B cell (primary cell): Measurements from ENCODE around the gene TRAFD1. TPM values are rescaled to one million over a fixed set of nuclear protein-coding genes. Genes with fewer than 3 reads are reported as not detected.

Experiments
- ATAC-seq: fragments of 200-7000 bp; cut with Tn5 transposase; one replicate; pipeline ENCODE4 v1.10.0; 2021; ENCODE audit warnings: low read depth, mild to moderate bottlenecking, moderate number of reproducible peaks, moderate library complexity
- CTCF ChIA-PET: fragments of 350-600 bp; sonication (Branson Sonifier 250); formaldehyde crosslinking; loops from one replicate; lab custom pipeline; 2021; ENCODE audit warnings: antibody characterized with exemption, inconsistent platforms; lab: Charles Lee
- POLR2A ChIA-PET: fragments of 350-600 bp; sonication (Branson Sonifier 250); formaldehyde crosslinking; loops from one replicate; lab custom pipeline; 2021; ENCODE audit warnings: antibody characterized with exemption; lab: Charles Lee
- DNase-seq: peaks from one replicate; pipeline ENCODE4 v3.0.0; 2013
- H2AFZ ChIP-seq: 2 replicates; pipeline ENCODE4 v1.6.1; 2012; ENCODE audit warnings: mild to moderate bottlenecking, low read depth, low read length; ENCODE audit not compliant: insufficient read depth, poor library complexity, severe bottlenecking
- H3K27ac ChIP-seq, 2 donors: 1 replicate in 1 of 2; 2 replicates in 1 of 2; pipeline ENCODE4 v1.5.1; 2012 to 2013; ENCODE audit warnings: low read length in 2 of 2, mild to moderate bottlenecking in 2 of 2, moderate library complexity in 1 of 2
- H3K27me3 ChIP-seq, 4 experiments: fragments of 200-600 bp in 1 of 4; sonication (generic) in 1 of 4; replicated peaks in 1 of 4; 1 replicate in 2 of 4; 2 replicates in 2 of 4; pipeline versions ENCODE4 v1.6.1 to v1.7.0; 2013 to 2016; ENCODE audit warnings: low read length in 3 of 4, mild to moderate bottlenecking in 2 of 4, mixed read lengths in 1 of 4, moderate library complexity in 1 of 4; ENCODE audit not compliant: insufficient read depth in 4 of 4, control insufficient read depth in 3 of 4; ENCODE audit errors: control extremely low read depth in 1 of 4
- H3K36me3 ChIP-seq, 2 experiments: replicated peaks in 1 of 2; 1 replicate in 1 of 2; 2 replicates in 1 of 2; pipeline versions ENCODE4 v1.6.1 to v1.7.1; 2013; ENCODE audit warnings: low read length in 1 of 2; ENCODE audit not compliant: insufficient read depth in 2 of 2, control insufficient read depth in 1 of 2; ENCODE audit errors: control extremely low read depth in 1 of 2, extremely low read depth in 1 of 2
- H3K4me1 ChIP-seq, 2 donors: fragments of 200-600 bp in 1 of 2; sonication (generic) in 1 of 2; 1 replicate in 1 of 2; 2 replicates in 1 of 2; pipeline versions ENCODE4 v1.5.1 to v1.6.1; 2013 to 2017; ENCODE audit warnings: low read length in 2 of 2; ENCODE audit not compliant: control insufficient read depth in 2 of 2, insufficient read depth in 2 of 2
- H3K4me2 ChIP-seq: replicated peaks from 2 replicates; pipeline ENCODE3; 2012; ENCODE audit warnings: mild to moderate bottlenecking, low read depth, low read length; ENCODE audit not compliant: poor library complexity, severe bottlenecking
- H3K4me3 ChIP-seq, 5 experiments: fragments of 200-600 bp in 1 of 5; sonication (generic) in 1 of 5; 1 replicate in 3 of 5; 2 replicates in 2 of 5; pipeline versions ENCODE4 v1.5.1 to v1.7.0; 2011 to 2016; ENCODE audit warnings: low read length in 4 of 5, mild to moderate bottlenecking in 4 of 5, low read depth in 2 of 5, control low read depth in 1 of 5, moderate library complexity in 1 of 5; ENCODE audit not compliant: insufficient read depth in 1 of 5; ENCODE audit errors: control extremely low read depth in 1 of 5, extremely low read depth in 1 of 5
- H3K79me2 ChIP-seq: fragments of 200-600 bp; sonication (generic); one replicate; pipeline ENCODE4 v1.6.0; 2016; ENCODE audit warnings: low read length; ENCODE audit not compliant: control insufficient read depth, insufficient read depth
- H3K9ac ChIP-seq: fragments of 200-600 bp; sonication (generic); 2 replicates; pipeline ENCODE4 v1.6.1; 2017; ENCODE audit warnings: mild to moderate bottlenecking, low read length, moderate library complexity
- H3K9me3 ChIP-seq, 3 donors: one replicate each; pipeline versions ENCODE4 v1.6.1 to v1.7.1; 2013; ENCODE audit warnings: low read length in 2 of 3; ENCODE audit not compliant: control insufficient read depth in 2 of 3, insufficient read depth in 1 of 3; ENCODE audit errors: control extremely low read depth in 1 of 3
- H4K20me1 ChIP-seq: 2 replicates; pipeline ENCODE4 v1.6.0; 2012; ENCODE audit warnings: mild to moderate bottlenecking, low read length; ENCODE audit not compliant: insufficient read depth, control insufficient read depth, poor library complexity, severe bottlenecking
- H3K27ac Mint-ChIP-seq: one replicate; pipeline ENCODE4 v1.8.0; 2021; ENCODE audit warnings: mixed read lengths
- H3K27me3 Mint-ChIP-seq: one replicate; pipeline ENCODE4 v1.8.0; 2021; ENCODE audit warnings: mixed read lengths
- H3K4me1 Mint-ChIP-seq: one replicate; pipeline ENCODE4 v1.8.0; 2021; ENCODE audit warnings: mixed read lengths
- H3K4me3 Mint-ChIP-seq: one replicate; pipeline ENCODE4 v1.8.0; 2021; ENCODE audit warnings: mixed read lengths
- H3K9me3 Mint-ChIP-seq: one replicate; pipeline ENCODE4 v1.8.0; 2022; ENCODE audit warnings: mixed read lengths; ENCODE audit not compliant: insufficient read depth
- CTCF ChIP-seq: fragments of 200-600 bp; IDR thresholded peaks from one replicate; pipeline ENCODE4 v1.8.0; 2022; ENCODE audit warnings: antibody characterized with exemption, mild to moderate bottlenecking
- EZH2 ChIP-seq: IDR thresholded peaks from 2 replicates; pipeline ENCODE4 v1.6.1; 2012; ENCODE audit warnings: borderline replicate concordance, low read depth, mild to moderate bottlenecking, moderate library complexity, low read length; ENCODE audit not compliant: insufficient read depth, poor library complexity, severe bottlenecking
- WGBS: methylation state at CpG from one replicate; pipeline ENCODE4 v1.1.5; 2013; ENCODE audit warnings: missing lambda C conversion rate; ENCODE audit not compliant: insufficient coverage; 5-methylcytosine and 5-hydroxymethylcytosine counted together
- intact Hi-C: fragments of 100-400 bp; cut with micrococcal nuclease; formaldehyde crosslinking; loops from one replicate; pipeline ENCODE4 v1.10.0; 2022
- polyA plus RNA-seq: library from polyadenylated mRNA; depleted of rRNA; stranded (reverse); fragments of >200 nt; gene quantifications from 2 replicates; pipeline ENCODE4 v1.2.3, GENCODE V29; 2012
- total RNA-seq, 2 donors: library from RNA; stranded (reverse); fragments of 120-200 nt in 1 of 2; gene quantifications; 1 replicate in 1 of 2; 2 replicates in 1 of 2; pipeline versions ENCODE4 v1.2.3 to v1.2.4, GENCODE V29; 2013 to 2022

The TRAFD1 gene
- total and polyA plus RNA-seq, 2 donors (not counting 1 experiment from before 2014, with no cell fraction given) = 30.9 to 37.7 TPM

GRCh38 chr12:112176321-112177010 lies 51.1 kb downstream of the TRAFD1 start:
- Histone ChIP-seq H3K9me3 (no peaks in the 10 kb centered on the region), H3K4me2 (no peak overlapping the region), H3K27me3 (no peaks in the 10 kb centered on the region), H4K20me1 (no peaks in the 10 kb centered on the region), H3K27ac (no peak overlapping the region), H3K79me2 (no peaks in the 10 kb centered on the region), H3K4me3 (no peak overlapping the region), H3K9ac (no peak overlapping the region), H2AFZ (no peak overlapping the region), H3K4me1 (no peaks in the 10 kb centered on the region), H3K36me3 (peaks cover 22 to 70% of the 10 kb centered on the region in 2 experiments)
- no peak overlapping the region for H3K27ac Mint-ChIP-seq
- CTCF ChIA-PET = interaction anchor here (0.7 kb wide), 1 partner anchor 505 kb away, joined by 3 read pairs; no protein-coding TSS in a partner anchor
- WGBS = 98% methylated on average over 6 of the region's 11 CpGs
- no peak overlapping the region for H3K4me3 Mint-ChIP-seq
- DNase-seq (no peak), ATAC-seq (no peak)
- intact Hi-C loops = no loop called here
- no peaks in the 10 kb centered on the region for H3K9me3 Mint-ChIP-seq
- POLR2A ChIA-PET = no interaction called here
- TF ChIP-seq EZH2 (no peak), CTCF (no peak)
- no peaks in the 10 kb centered on the region for H3K27me3 Mint-ChIP-seq
- H3K4me1 Mint-ChIP-seq = no peaks in the 10 kb centered on the region

- POLR2A ChIA-PET = no interaction called here
Measured at GRCh38 chr12:112178796-112179195, 53.4 kb downstream of the TRAFD1 start.

More at GRCh38 chr12:112178796-112179195, 53.4 kb downstream of the TRAFD1 start:
- TF ChIP-seq CTCF (no peak), EZH2 (no peak)
- no peak overlapping the region for H3K27ac ChIP-seq
- H3K27ac Mint-ChIP-seq = no peak overlapping the region
- H3K4me1 ChIP-seq = no peaks in the 10 kb centered on the region
- H3K4me3 Mint-ChIP-seq = no peak overlapping the region
- no peak overlapping the region for H3K9ac ChIP-seq
- H3K9me3 Mint-ChIP-seq = no peaks in the 10 kb centered on the region
- over 99% methylated on average over 15 of the region's 15 CpGs for WGBS
- no peaks in the 10 kb centered on the region for H3K27me3 Mint-ChIP-seq
- no peak overlapping the region for H2AFZ ChIP-seq
- H3K4me2 ChIP-seq = no peak overlapping the region
- no peaks in the 10 kb centered on the region for H3K27me3 ChIP-seq
- CTCF ChIA-PET = interaction anchor here (0.5 kb wide), 1 partner anchor 199 kb away, joined by 3 read pairs; no protein-coding TSS in a partner anchor
- no peaks in the 10 kb centered on the region for H3K79me2 ChIP-seq
- peaks cover 19 to 72% of the 10 kb centered on the region in 2 experiments for H3K36me3 ChIP-seq
- no peaks in the 10 kb centered on the region for H4K20me1 ChIP-seq
- intact Hi-C loops = no loop called here
- no peaks in the 10 kb centered on the region for H3K4me1 Mint-ChIP-seq
- no peaks in the 10 kb centered on the region for H3K9me3 ChIP-seq
- no peak overlapping the region for H3K4me3 ChIP-seq
- no peak for ATAC-seq
- no peak for DNase-seq
